Measurements from ENCODE around the gene MBNL2. TPM values are rescaled to one million over a fixed set of nuclear protein-coding genes. Genes with fewer than 3 reads are reported as not detected.

The MBNL2 gene
- total and polyA plus RNA-seq, 5 experiments from 2014 or later: 12.2 to 35.4 (median 14.5) TPM

DNA sequence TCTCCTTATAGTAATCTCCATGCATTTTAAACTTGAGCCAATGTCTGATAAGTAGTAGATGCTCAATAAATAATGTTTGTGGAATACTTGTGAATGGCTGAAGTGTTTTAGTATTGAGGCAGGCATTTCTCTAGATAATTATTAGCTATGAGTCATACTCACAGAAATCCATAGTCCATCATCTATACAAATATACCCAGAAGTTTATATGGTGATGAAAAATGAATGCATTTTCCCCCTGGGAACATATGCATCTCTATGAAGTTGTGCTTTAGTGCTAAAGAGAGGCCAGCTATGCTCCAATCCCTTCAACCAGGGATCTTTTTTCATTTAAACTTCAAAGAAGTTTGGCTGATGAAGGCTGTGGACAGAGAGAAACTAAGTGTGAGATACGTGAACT is 17.2 kb downstream of the MBNL2 start:
- H3K27me3 Mint-ChIP-seq: no peaks in the 10 kb centered on the region
- POLR2A ChIA-PET: no interaction called here
- peak overlapping the region in 1 of 10 donors; percentile 48 for H3K27ac Mint-ChIP-seq
- ATAC-seq: no peak
- no peak overlapping the region for H3K4me3 Mint-ChIP-seq
- H3K4me1 Mint-ChIP-seq: peaks cover 50 to 91% (median 80%) of the 10 kb centered on the region in 4 donors
- H3K36me3 Mint-ChIP-seq: peaks cover 0 to 41% (median 5%) of the 10 kb centered on the region in 3 donors
- DNase-seq: no peak
- no peaks in the 10 kb centered on the region for H3K9me3 Mint-ChIP-seq

DNA sequence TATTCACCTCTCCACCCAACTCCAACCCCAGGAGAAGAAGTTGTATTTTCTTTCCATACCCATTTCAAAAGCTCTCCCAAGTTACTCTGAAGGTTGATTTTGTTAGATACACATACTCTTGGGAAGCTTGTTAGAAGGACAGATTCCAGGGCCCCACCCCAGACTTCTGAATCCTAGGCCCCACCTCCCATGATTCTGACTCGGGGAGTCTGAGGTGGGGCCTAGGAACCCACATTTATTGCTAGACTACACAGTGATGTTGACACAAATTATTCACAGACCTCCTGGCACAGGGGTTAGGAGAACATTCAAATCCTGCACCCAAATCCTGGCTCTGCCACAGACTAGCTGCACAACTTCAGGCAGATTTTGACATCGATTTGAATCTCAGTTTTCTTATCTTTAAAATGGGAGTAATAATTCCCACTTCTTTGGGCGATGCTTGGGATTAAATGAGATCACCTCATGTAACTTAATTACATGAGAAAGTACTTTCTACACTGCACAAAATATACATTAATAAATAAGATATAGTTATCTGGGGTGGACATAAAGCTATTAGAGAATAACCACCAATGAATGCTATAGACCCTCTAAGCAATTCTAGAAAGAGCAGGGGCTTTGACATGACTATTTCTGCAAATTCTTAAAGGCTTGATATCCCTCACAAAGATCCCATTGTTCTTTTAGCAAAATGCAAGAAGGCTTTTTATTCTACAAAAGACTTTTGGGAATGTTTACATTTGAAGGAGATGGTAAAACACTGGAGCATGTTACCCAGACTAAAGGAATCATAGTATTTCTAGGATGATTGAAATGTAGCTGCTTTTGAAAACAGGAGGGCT is 18.0 kb downstream of the MBNL2 start:
- Mint-ChIP-seq H3K27me3 (no peaks in the 10 kb centered on the region), H3K9me3 (no peaks in the 10 kb centered on the region), H3K4me3 (no peak overlapping the region), H3K27ac (peak overlapping the region in 1 of 10 donors; percentile 61), H3K36me3 (peaks cover 0 to 36% (median 5%) of the 10 kb centered on the region in 3 donors), H3K4me1 (peaks cover 48 to 87% (median 76%) of the 10 kb centered on the region in 4 donors)
- no peak for ATAC-seq
- POLR2A ChIA-PET: interaction anchor here (1.4 kb wide), 1 partner anchor 13 kb away, joined by 4 read pairs; no protein-coding TSS in a partner anchor
- DNase-seq: no peak

DNA sequence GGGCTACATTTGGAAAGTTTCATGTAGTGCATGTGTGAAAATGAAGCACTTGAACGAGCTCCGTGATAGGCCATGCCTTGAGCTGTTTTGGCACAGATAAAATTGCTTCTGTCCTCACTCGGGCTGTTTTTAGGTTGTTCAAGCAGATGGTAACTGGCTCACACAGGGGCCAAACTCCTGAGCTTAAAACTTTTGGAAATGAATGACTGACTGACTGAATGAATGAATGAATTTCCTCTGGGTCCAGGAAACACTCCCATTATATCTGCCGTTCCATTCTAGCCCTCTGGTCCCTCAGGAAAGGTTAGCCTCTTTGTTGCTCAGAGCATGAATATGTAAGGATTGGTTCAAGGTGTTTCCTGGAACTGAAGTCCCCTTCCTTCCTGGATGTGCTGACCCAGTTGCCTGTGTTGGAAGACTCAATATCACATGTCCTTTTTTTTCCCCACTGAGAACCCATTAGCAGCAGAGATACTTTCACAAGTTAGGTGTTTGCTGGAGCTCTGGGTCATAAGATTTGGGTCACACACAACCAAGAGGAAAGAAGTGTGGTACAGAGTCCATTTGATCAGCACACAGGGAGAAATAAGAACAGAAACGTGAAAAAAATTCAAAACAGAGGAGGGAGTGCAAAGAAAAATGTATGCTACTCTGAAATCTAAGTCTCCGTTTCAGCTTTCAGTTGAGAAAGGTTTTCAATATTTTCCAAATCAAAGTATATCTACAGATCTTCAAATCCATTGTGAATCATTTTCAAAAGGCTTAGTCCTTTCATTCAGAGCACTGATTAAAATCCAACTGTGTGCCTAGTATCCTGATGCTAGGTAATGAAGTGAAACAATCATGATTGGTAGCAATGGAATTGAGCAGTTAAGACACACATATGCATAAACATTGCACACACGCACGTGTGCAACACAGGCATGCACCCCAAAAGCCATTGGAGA is 18.9 kb downstream of the MBNL2 start:
- ATAC-seq (no peak), DNase-seq (no peak)
- Mint-ChIP-seq H3K36me3 (peaks cover 0 to 31% (median 5%) of the 10 kb centered on the region in 3 donors), H3K27ac (no peak overlapping the region), H3K4me3 (peak overlapping the region in 1 of 10 donors; percentile 50), H3K27me3 (no peaks in the 10 kb centered on the region), H3K9me3 (no peaks in the 10 kb centered on the region), H3K4me1 (peaks cover 45 to 80% (median 73%) of the 10 kb centered on the region in 4 donors)
- POLR2A ChIA-PET: interaction anchor here (1.4 kb wide), 1 partner anchor 14 kb away, joined by 4 read pairs; no protein-coding TSS in a partner anchor

DNA sequence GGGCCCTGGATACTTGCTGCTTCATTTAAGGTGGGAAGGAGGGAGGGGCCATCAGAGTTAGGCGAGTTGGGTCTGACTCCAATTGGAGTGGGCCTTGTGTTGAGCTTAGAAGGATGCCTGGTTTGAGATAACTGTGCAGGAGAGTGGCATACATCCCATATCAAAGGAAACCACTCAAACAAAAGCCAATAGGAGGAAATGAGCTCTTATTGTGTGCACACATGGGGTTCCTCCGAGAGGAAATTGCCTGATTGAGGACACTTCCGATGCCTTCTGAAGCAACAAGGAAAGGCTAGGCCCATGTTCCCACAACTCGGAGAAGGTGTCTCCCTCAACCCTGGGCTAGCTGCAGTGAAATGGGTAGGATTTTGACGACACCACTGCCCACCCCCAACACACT is 19.6 kb downstream of the MBNL2 start:
- Mint-ChIP-seq H3K27me3 (no peaks in the 10 kb centered on the region), H3K4me1 (peaks cover 41 to 73% (median 70%) of the 10 kb centered on the region in 4 donors), H3K4me3 (no peak overlapping the region), H3K36me3 (peaks cover 0 to 29% (median 5%) of the 10 kb centered on the region in 3 donors), H3K27ac (peak overlapping the region in 2 of 10 donors; percentile 28 to 40), H3K9me3 (no peaks in the 10 kb centered on the region)
- ATAC-seq (no peak), DNase-seq (no peak)
- POLR2A ChIA-PET: interaction anchor here (0.6 kb wide), 1 partner anchor 46 kb away, joined by 5 read pairs; no protein-coding TSS in a partner anchor

DNA sequence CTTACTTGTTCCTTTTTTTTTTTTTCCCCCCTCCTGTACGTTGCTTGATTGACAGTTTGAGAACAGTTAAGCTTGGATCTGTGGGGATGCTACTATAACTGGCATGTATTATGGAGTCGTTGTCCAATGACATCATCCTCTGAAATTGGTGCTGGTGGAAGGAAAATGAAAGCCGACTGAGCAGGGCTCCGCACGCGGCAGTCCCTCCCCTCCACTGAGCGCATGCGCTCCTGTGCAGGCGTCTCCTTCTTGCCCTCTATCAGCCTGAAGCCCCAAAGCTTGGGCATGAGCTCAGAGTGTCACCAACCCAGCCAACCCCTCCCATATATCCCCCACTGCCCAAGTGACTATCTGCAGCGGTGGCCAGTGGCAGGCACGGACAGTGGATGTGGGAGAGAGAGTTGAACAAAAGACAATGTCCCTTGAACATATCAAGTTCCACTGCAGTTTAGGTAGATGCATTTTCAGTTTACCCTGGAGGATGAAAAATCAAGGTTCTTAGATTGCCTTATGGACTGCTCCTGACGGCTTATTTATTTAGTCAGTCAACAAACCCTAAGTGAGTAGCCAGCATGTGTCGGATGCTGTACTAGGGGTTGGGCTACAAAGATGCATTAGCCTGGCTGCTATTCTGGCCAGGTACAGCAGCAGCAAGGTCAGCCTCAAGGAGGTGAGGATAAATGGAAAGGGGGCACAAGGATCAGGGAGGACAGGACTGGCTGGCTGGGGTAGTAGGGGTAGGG is 20.8 kb downstream of the MBNL2 start:
- POLR2A ChIA-PET: no interaction called here
- H3K27me3 Mint-ChIP-seq: no peaks in the 10 kb centered on the region
- DNase-seq (no peak), ATAC-seq (no peak)
- peak overlapping the region in 2 of 10 donors; percentile 22 to 43 for H3K4me3 Mint-ChIP-seq
- peaks cover 0 to 23% (median 3%) of the 10 kb centered on the region in 3 donors for H3K36me3 Mint-ChIP-seq
- peaks cover 36 to 68% (median 60%) of the 10 kb centered on the region in 4 donors for H3K4me1 Mint-ChIP-seq
- no peaks in the 10 kb centered on the region for H3K9me3 Mint-ChIP-seq
- peak overlapping the region in 2 of 10 donors; percentile 40 to 61 for H3K27ac Mint-ChIP-seq

DNA sequence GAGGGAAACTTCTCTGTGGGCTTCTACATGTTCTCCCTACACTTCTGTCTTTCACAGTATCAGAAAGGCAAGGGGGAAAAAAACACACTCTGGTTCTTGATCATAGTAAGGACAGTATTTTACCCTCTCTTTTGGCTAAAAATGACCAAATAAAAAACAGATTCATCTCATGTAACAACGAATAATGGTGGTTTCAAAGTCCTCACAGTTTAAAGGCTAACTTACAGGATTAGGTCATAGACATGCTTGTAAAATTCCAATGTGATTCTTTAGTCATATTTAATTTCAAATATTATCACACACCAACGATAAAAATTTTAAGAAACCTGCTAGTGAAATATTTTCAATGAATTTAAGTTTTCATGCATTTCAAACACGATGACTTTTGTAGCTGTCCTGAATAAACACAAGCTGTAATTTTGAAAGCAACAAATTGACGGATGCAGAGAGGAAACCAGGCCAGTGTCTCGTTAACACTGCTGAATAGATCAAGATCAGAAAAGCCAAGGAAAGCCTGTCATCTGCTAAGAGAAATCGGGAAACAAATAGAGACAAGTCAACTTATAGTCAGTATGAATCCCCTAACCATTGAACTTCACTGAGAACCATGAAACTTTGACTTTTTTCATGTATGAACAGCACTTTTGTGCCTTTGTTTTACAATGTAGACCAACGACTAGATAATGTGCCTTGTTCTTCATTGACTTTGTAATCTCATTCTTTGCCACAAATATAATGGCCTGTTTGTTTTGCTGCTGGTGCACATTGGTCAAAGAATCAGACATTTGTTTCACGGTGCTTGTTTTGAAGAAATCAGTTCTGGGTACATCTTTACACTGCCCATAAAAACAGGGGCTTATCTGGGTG is 22.0 kb downstream of the MBNL2 start:
- peaks cover 29 to 57% (median 48%) of the 10 kb centered on the region in 4 donors for H3K4me1 Mint-ChIP-seq
- H3K27me3 Mint-ChIP-seq: no peaks in the 10 kb centered on the region
- ATAC-seq (no peak), DNase-seq (no peak)
- H3K27ac Mint-ChIP-seq: peak overlapping the region in 1 of 10 donors; percentile 2
- H3K4me3 Mint-ChIP-seq: no peak overlapping the region
- POLR2A ChIA-PET: no interaction called here
- peaks cover 0 to 18% (median 2%) of the 10 kb centered on the region in 3 donors for H3K36me3 Mint-ChIP-seq
- no peaks in the 10 kb centered on the region for H3K9me3 Mint-ChIP-seq

DNA sequence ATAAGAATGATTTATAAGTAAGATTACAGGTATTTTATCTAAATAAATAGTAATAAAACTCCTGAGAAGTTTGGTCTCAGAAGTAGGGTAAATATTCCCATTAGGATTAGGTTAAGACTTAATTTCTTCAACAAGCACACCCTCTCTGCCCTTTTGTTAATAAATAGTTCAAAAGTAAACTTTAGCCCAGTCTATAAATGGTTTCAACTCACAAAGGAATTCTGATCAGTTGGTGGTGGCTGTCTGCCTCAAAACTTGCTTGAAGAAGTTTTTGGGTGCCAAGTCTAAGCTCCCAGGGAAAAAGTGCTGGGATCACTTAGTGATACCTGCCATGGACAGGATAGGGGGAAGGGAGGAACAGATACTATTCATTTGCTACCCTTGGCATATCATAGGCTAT is 22.9 kb downstream of the MBNL2 start:
- DNase-seq: no peak
- no peaks in the 10 kb centered on the region for H3K9me3 Mint-ChIP-seq
- H3K27me3 Mint-ChIP-seq: no peaks in the 10 kb centered on the region
- no peak overlapping the region for H3K4me3 Mint-ChIP-seq
- POLR2A ChIA-PET: no interaction called here
- H3K27ac Mint-ChIP-seq: no peak overlapping the region
- H3K36me3 Mint-ChIP-seq: peaks cover 0 to 18% (median 2%) of the 10 kb centered on the region in 3 donors
- no peak for ATAC-seq
- H3K4me1 Mint-ChIP-seq: peaks cover 26 to 56% (median 48%) of the 10 kb centered on the region in 4 donors

DNA sequence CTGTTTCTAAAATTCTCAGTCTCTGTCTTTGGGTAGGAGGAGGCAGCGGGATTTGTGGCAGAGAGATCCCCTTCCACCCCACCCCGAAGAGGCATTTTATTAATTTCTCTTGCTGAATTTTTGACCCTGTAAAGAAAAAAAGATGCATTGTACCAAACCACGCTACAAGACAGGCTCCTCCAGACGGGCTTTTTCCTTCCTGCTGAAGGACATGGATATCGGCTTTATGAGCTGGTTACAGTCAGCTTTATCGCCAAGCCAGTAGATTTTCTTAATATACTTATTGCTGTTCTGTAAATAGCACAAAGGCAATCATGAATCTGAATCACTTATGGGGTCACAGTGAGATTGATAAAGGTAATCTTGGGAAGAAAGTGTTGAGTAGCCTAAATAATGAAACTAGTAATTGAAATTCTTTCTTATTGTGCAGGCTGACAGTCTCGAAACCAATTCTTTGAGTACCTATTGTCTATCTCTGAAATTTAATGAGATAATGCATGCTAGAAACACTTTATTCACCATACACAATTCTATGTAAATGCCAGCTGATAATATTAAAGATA is 24.5 kb downstream of the MBNL2 start:
- no peak overlapping the region for H3K4me3 Mint-ChIP-seq
- H3K4me1 Mint-ChIP-seq: peaks cover 23 to 51% (median 43%) of the 10 kb centered on the region in 4 donors
- no peak for DNase-seq
- peaks cover 0 to 14% (median 0%) of the 10 kb centered on the region in 3 donors for H3K36me3 Mint-ChIP-seq
- H3K27me3 Mint-ChIP-seq: no peaks in the 10 kb centered on the region
- no peaks in the 10 kb centered on the region for H3K9me3 Mint-ChIP-seq
- POLR2A ChIA-PET: no interaction called here
- no peak overlapping the region for H3K27ac Mint-ChIP-seq
- ATAC-seq: no peak

DNA sequence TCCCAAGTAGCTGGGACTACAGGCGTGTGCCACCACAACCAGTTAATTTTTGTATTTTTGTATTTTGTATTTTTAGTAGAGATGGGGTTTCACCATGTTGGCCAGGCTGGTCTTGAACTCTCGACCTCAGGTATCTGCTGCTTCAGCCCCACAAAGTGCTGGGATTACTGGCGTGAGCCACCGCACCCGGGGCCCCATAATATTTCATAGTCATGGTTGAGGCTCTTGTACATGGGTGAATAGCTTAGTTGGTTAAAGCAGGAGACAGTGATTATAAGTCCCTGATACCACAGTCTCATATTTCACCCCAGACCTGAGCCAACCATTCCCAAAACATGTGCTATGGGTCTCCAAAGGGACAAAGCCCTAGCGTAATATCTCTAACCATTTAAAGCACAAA is 26.1 kb downstream of the MBNL2 start:
- no peak overlapping the region for H3K27ac Mint-ChIP-seq
- H3K36me3 Mint-ChIP-seq: peaks cover 0 to 8% (median 0%) of the 10 kb centered on the region in 3 donors
- H3K4me3 Mint-ChIP-seq: no peak overlapping the region
- H3K27me3 Mint-ChIP-seq: no peaks in the 10 kb centered on the region
- H3K9me3 Mint-ChIP-seq: no peaks in the 10 kb centered on the region
- POLR2A ChIA-PET: no interaction called here
- ATAC-seq (no peak), DNase-seq (no peak)
- H3K4me1 Mint-ChIP-seq: peaks cover 14 to 40% (median 31%) of the 10 kb centered on the region in 4 donors

DNA sequence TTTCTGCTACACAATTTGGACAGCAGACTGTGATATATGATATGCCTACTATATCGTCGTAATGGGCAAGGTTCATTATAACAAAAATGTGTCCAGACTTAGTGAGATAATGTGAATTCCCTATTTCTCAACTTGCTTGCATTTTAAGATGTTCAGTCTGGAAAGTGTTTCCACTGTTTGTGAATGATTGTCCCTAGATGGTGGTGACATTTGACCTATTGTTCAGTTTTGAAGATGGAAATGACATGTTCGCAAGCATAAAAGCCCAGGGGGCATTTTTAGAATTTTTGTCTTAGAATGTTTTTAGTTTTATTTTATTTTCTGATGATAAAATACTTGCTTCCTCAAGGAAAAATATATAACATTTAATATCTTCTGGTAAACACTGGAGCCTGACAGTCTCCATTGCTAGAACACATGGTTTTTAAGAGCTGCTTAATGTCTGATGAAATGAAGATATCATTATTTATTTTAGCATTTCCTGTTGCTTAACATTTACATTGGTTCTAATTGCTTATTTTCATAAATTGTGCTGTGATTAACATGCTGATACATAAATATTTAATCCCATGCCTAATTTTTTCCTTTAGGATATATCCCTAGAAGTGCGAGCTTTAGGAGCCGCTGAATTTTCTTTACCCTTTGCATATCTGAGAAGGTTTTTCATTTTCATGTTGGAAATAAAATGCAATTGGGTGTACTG is 27.1 kb downstream of the MBNL2 start:
- H3K9me3 Mint-ChIP-seq: no peaks in the 10 kb centered on the region
- H3K27me3 Mint-ChIP-seq: no peaks in the 10 kb centered on the region
- no peaks in the 10 kb centered on the region for H3K36me3 Mint-ChIP-seq
- no peak overlapping the region for H3K4me3 Mint-ChIP-seq
- POLR2A ChIA-PET: no interaction called here
- ATAC-seq (no peak), DNase-seq (no peak)
- peaks cover 9 to 31% (median 21%) of the 10 kb centered on the region in 4 donors for H3K4me1 Mint-ChIP-seq
- peak overlapping the region in 1 of 10 donors; percentile 23 for H3K27ac Mint-ChIP-seq

All from naive thymus-derived CD8-positive, alpha-beta T cell (primary cell).